Neural progenitor cell (in vitro differentiated cells): Measurements from ENCODE around the gene MYO16. TPM values are rescaled to one million over a fixed set of nuclear protein-coding genes. Genes with fewer than 3 reads are reported as not detected.
"Not testable (repeated sequence)": the region's sequence is repeated elsewhere in the genome, so short reads cannot be mapped to it uniquely, and the experiment has no call there.

Source experiments
- DNase-seq: peaks from one replicate; pipeline ENCODE4 v3.0.0-alpha.2; 2016; ENCODE audit warnings: low spot score
- H2AFZ ChIP-seq: fragments of 200-600 bp; sonication (generic); replicated peaks from 2 replicates; pipeline ENCODE4 v1.6.1; 2016; ENCODE audit warnings: antibody characterized with exemption
- H3F3A ChIP-seq: fragments of 200-600 bp; sonication (generic); 2 replicates; pipeline ENCODE4 v1.6.1; 2016; ENCODE audit warnings: antibody characterized with exemption, low read depth
- H3K27ac ChIP-seq: fragments of 200-600 bp; sonication (generic); 2 replicates; pipeline ENCODE4 v1.5.1; 2016; ENCODE audit warnings: mild to moderate bottlenecking
- H3K27me3 ChIP-seq: fragments of 200-600 bp; sonication (generic); 2 replicates; pipeline ENCODE4 v1.6.1; 2016; ENCODE audit warnings: mild to moderate bottlenecking, moderate library complexity
- H3K36me3 ChIP-seq: fragments of 200-600 bp; sonication (generic); 2 replicates; pipeline ENCODE4 v1.5.1; 2016
- H3K4me1 ChIP-seq: fragments of 200-600 bp; sonication (generic); 2 replicates; pipeline ENCODE4 v1.6.1; 2016; ENCODE audit warnings: mixed run types
- H3K4me2 ChIP-seq: fragments of 200-600 bp; sonication (generic); 2 replicates; pipeline ENCODE4 v1.6.1; 2016
- H3K4me3 ChIP-seq: fragments of 200-600 bp; sonication (generic); 2 replicates; pipeline ENCODE4 v1.5.1; 2016
- H3K79me2 ChIP-seq: fragments of 200-600 bp; sonication (generic); 2 replicates; pipeline ENCODE4 v1.6.1; 2016; ENCODE audit warnings: low read depth
- H3K9ac ChIP-seq: fragments of 200-600 bp; sonication (generic); 2 replicates; pipeline ENCODE4 v1.6.1; 2016
- H3K9me3 ChIP-seq: fragments of 200-600 bp; sonication (generic); 2 replicates; pipeline ENCODE4 v1.5.1; 2016; ENCODE audit warnings: low read depth
- H4K20me1 ChIP-seq: fragments of 200-600 bp; sonication (generic); 2 replicates; pipeline ENCODE4 v1.6.1; 2016; ENCODE audit warnings: low read depth
- H3K27ac Mint-ChIP-seq: 3 replicates; pipeline ENCODE4 v1.8.0; 2021; ENCODE audit warnings: mixed read lengths
- H3K27me3 Mint-ChIP-seq: 2 replicates; pipeline ENCODE4 v1.8.0; 2022; ENCODE audit warnings: low read depth, mild to moderate bottlenecking, inconsistent platforms, moderate library complexity, mixed read lengths; ENCODE audit not compliant: insufficient read depth
- H3K36me3 Mint-ChIP-seq: 3 replicates; pipeline ENCODE4 v1.8.0; 2021; ENCODE audit warnings: mixed read lengths
- H3K4me1 Mint-ChIP-seq: 3 replicates; pipeline ENCODE4 v1.8.0; 2021; ENCODE audit warnings: mixed read lengths
- H3K4me3 Mint-ChIP-seq: 3 replicates; pipeline ENCODE4 v1.8.0; 2021; ENCODE audit warnings: mild to moderate bottlenecking, moderate library complexity, mixed read lengths
- H3K9me3 Mint-ChIP-seq: 3 replicates; pipeline ENCODE4 v1.8.0; 2020; ENCODE audit warnings: mixed read lengths
- EZH2 ChIP-seq: fragments of 200-600 bp; sonication (generic); IDR thresholded peaks from 2 replicates; pipeline ENCODE4 v1.6.1; 2017; ENCODE audit warnings: antibody characterized with exemption, mild to moderate bottlenecking, moderate library complexity
- EZH2phosphoT487 ChIP-seq: fragments of 200-600 bp; sonication (generic); IDR thresholded peaks from 2 replicates; pipeline ENCODE4 v1.6.1; 2017; ENCODE audit warnings: antibody characterized with exemption
- total RNA-seq: library from RNA; depleted of rRNA; stranded (reverse); fragments of >200 nt; gene quantifications from 2 replicates; pipeline ENCODE4 v1.2.3, GENCODE V29; 2015; ENCODE audit warnings: low replicate concordance
- TF ChIP-seq, protein P1 (sequence below): fragments of 200-600 bp; sonication (generic); IDR thresholded peaks from 2 replicates; pipeline ENCODE4 v1.5.1; 2017; ENCODE audit warnings: antibody characterized with exemption, mild to moderate bottlenecking

MYO16 gene
- total RNA-seq, 1 donor from 2014 or later = 0.41 TPM

- Histone ChIP-seq H3K9me3 (no peaks in the 10 kb centered on the region), H3K27me3 (no peaks in the 10 kb centered on the region), H2AFZ (no peak overlapping the region), H3F3A (no peaks in the 10 kb centered on the region), H3K27ac (no peak overlapping the region), H3K4me2 (no peak overlapping the region), H3K4me1 (no peaks in the 10 kb centered on the region), H4K20me1 (no peaks in the 10 kb centered on the region), H3K9ac (no peak overlapping the region), H3K36me3 (no peaks in the 10 kb centered on the region), H3K4me3 (no peak overlapping the region), H3K79me2 (no peaks in the 10 kb centered on the region)
- Mint-ChIP-seq H3K27ac (peak overlapping the region; percentile 65), H3K36me3 (peaks cover 2% of the 10 kb centered on the region), H3K4me3 (no peak overlapping the region), H3K9me3 (peaks cover 1% of the 10 kb centered on the region), H3K4me1 (peaks cover 22% of the 10 kb centered on the region), H3K27me3 (peaks cover 5% of the 10 kb centered on the region)
- no peak for TF ChIP-seq EZH2phosphoT487
- peak; percentile 5 for DNase-seq
These were observed 459.2 kb downstream of the MYO16 start for GRCh38 chr13:109088624-109088917.

DNA sequence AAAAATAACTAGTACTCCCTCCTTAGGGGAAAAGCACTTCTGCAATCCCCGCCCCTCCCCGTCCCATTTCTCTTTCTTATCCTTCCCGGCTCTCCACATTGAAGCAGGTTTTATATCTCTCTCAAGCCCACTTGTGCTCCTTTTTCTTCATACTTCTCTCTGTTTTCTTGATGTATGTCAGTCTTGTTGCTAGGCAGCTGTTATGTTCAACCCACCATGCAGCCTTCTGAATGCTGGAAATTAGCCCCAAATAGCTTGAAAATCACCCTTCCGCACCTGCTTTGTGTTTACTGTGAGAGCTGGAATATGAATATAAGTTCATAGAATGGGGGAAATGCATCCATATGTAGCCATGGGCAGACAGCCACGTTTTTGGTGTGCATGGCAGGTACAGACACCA lies 461.4 kb downstream of the MYO16 start:
- H3K27ac ChIP-seq = no peak overlapping the region
- H3K27ac Mint-ChIP-seq = peak overlapping the region; percentile 52

GRCh38 chr13:109091249-109091648 lies 461.8 kb downstream of the MYO16 start:
- H3K9ac ChIP-seq = no peak overlapping the region
- Mint-ChIP-seq H3K4me3 (no peak overlapping the region), H3K9me3 (peaks cover 5% of the 10 kb centered on the region), H3K36me3 (peaks cover 2% of the 10 kb centered on the region), H3K27me3 (peaks cover 7% of the 10 kb centered on the region), H3K4me1 (peaks cover 26% of the 10 kb centered on the region), H3K27ac (no peak overlapping the region)
- no peak for DNase-seq
- TF ChIP-seq EZH2phosphoT487 = no peak
- TF ChIP-seq, protein P1, sequence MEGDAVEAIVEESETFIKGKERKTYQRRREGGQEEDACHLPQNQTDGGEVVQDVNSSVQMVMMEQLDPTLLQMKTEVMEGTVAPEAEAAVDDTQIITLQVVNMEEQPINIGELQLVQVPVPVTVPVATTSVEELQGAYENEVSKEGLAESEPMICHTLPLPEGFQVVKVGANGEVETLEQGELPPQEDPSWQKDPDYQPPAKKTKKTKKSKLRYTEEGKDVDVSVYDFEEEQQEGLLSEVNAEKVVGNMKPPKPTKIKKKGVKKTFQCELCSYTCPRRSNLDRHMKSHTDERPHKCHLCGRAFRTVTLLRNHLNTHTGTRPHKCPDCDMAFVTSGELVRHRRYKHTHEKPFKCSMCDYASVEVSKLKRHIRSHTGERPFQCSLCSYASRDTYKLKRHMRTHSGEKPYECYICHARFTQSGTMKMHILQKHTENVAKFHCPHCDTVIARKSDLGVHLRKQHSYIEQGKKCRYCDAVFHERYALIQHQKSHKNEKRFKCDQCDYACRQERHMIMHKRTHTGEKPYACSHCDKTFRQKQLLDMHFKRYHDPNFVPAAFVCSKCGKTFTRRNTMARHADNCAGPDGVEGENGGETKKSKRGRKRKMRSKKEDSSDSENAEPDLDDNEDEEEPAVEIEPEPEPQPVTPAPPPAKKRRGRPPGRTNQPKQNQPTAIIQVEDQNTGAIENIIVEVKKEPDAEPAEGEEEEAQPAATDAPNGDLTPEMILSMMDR = no peak
- no peak for TF ChIP-seq EZH2
- H3K9me3 ChIP-seq = no peaks in the 10 kb centered on the region
- no peak overlapping the region for H3K27ac ChIP-seq
- no peaks in the 10 kb centered on the region for H4K20me1 ChIP-seq
- no peaks in the 10 kb centered on the region for H3K27me3 ChIP-seq
- no peaks in the 10 kb centered on the region for H3K36me3 ChIP-seq
- no peak overlapping the region for H2AFZ ChIP-seq
- no peaks in the 10 kb centered on the region for H3K4me1 ChIP-seq
- no peaks in the 10 kb centered on the region for H3F3A ChIP-seq
- no peak overlapping the region for H3K4me3 ChIP-seq
- H3K79me2 ChIP-seq = no peaks in the 10 kb centered on the region
- H3K4me2 ChIP-seq = no peak overlapping the region

More for the DNA sequence above, 461.4 kb downstream of the MYO16 start:
- Mint-ChIP-seq H3K4me1 (peaks cover 23% of the 10 kb centered on the region), H3K27me3 (peaks cover 5% of the 10 kb centered on the region), H3K4me3 (no peak overlapping the region), H3K9me3 (peaks cover 5% of the 10 kb centered on the region), H3K36me3 (peaks cover 2% of the 10 kb centered on the region)
- Histone ChIP-seq H2AFZ (no peak overlapping the region), H4K20me1 (no peaks in the 10 kb centered on the region), H3K4me3 (no peak overlapping the region), H3K27me3 (no peaks in the 10 kb centered on the region), H3F3A (no peaks in the 10 kb centered on the region), H3K4me2 (no peak overlapping the region), H3K79me2 (no peaks in the 10 kb centered on the region), H3K36me3 (no peaks in the 10 kb centered on the region), H3K4me1 (no peaks in the 10 kb centered on the region), H3K9me3 (no peaks in the 10 kb centered on the region), H3K9ac (no peak overlapping the region)
- TF ChIP-seq, protein P1 = no peak
- TF ChIP-seq EZH2 (no peak), EZH2phosphoT487 (no peak)
- DNase-seq = no peak

DNA sequence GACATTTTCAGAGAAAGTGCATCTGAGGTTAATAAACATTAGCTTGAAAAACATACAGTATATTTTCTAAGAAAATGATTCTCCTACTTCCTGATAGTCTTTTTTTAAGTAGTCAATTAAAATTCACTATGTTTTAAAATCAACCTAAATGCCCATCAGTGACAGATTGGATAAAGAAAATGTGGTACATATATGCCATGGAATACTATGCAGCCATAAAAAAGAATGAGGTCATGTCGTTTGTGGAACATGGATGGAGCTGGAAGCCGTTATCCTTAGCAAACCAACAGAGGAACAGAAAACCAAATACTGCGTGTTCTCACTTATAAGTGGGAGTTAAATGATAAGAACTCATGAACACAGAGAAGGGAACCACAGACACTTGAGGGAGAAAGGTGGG lies 462.8 kb downstream of the MYO16 start:
- H3K79me2 ChIP-seq, H3K27me3 ChIP-seq, H3K27ac ChIP-seq, H3K36me3 ChIP-seq, H3K4me1 ChIP-seq, H3F3A ChIP-seq, H3K9me3 Mint-ChIP-seq, DNase-seq, H3K9me3 ChIP-seq, H3K9ac ChIP-seq, H3K4me3 ChIP-seq, H3K27me3 Mint-ChIP-seq, H3K4me2 ChIP-seq, H4K20me1 ChIP-seq, H3K4me3 Mint-ChIP-seq, H3K27ac Mint-ChIP-seq, H2AFZ ChIP-seq, H3K36me3 Mint-ChIP-seq: not testable (repeated sequence)
- H3K4me1 Mint-ChIP-seq = peaks cover 29% of the 10 kb centered on the region
